ENCODE data around the gene PCDHB4.
"Not testable (repeated sequence)": the region's sequence is repeated elsewhere in the genome, so short reads cannot be mapped to it uniquely, and the experiment has no call there.

PCDHB4 gene

GRCh38 chr5:141150224-141150992, 28.8 kb downstream of the PCDHB4 start:
- no peak for DNase-seq (ENCODE audit: low spot score)

GRCh38 chr5:141150993-141151325, 29.3 kb downstream of the PCDHB4 start:
- no peak for FAIRE-seq
- DNase-seq (ENCODE audit: low spot score), result no peak

More at GRCh38 chr5:141150224-141150992, 28.8 kb downstream of the PCDHB4 start:
- no peak for FAIRE-seq

DNA sequence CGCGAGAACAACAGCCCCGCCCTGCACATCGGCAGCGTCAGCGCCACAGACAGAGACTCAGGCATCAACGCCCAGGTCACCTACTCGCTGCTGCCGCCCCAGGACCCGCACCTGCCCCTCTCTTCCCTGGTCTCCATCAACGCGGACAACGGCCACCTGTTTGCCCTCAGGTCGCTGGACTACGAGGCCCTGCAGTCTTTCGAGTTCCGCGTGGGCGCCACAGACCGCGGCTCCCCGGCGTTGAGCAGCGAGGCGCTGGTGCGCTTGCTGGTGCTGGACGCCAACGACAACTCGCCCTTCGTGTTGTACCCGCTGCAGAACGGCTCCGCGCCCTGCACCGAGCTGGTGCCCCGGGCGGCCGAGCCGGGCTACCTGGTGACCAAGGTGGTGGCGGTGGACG, 30.0 kb downstream of the PCDHB4 start:
- not testable (repeated sequence) for FAIRE-seq; DNase-seq (ENCODE audit: low spot score)

DNA sequence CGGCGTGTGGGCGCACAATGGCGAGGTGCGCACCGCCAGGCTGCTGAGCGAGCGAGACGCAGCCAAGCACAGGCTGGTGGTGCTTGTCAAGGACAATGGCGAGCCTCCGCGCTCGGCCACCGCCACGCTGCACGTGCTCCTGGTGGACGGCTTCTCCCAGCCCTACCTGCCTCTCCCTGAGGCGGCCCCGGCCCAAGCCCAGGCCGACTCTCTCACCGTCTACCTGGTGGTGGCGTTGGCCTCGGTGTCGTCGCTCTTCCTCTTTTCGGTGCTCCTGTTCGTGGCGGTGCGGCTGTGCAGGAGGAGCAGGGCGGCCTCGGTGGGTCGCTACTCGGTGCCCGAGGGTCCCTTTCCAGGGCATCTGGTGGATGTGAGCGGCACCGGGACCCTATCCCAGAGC, 30.5 kb downstream of the PCDHB4 start:
- DNase-seq (ENCODE audit: low spot score); FAIRE-seq: not testable (repeated sequence)

DNA sequence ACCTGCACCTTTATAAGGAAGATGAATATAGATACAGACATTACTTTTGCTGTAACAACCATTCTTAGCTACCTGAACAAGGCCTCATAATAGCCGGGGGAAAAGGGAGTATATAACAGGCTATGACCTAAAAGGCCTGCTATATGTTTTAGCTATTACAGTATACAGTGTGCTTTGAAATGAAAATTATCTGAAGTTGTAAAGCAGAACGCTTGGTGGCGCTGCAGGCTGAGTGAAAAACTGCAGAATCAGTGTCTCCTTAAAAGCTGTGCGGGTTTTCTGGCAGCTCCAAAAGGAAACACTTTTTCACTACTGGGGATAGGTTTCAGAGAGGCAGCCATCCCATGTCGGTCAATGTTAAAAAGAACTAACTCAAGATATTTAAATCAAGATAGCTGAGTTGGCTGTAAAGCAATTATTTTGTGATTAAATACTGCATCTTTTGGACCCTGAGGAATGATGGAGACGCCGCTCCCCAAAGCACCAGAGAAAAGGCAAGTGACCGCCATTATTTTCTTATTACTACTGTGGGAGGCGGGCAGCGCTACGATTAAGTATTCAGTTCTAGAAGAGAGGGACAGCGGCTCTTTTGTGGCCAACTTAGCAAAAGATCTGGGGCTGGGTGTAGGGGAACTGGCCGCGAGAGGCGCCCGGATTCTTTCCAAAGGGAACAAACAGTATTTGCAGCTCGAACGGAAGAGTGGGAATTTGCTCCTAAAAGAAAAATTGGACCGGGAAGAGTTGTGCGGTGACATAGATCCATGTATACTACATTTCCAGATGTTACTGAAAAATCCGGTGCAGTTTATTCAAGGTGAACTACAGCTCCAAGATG, 34.1 kb downstream of the PCDHB4 start:
- DNase-seq (ENCODE audit: low spot score) (peak; percentile 31), FAIRE-seq (no peak)

- FAIRE-seq; DNase-seq (ENCODE audit: low spot score): not testable (repeated sequence)
Observed at GRCh38 chr5:141157356-141157755, 35.7 kb downstream of the PCDHB4 start.

DNA sequence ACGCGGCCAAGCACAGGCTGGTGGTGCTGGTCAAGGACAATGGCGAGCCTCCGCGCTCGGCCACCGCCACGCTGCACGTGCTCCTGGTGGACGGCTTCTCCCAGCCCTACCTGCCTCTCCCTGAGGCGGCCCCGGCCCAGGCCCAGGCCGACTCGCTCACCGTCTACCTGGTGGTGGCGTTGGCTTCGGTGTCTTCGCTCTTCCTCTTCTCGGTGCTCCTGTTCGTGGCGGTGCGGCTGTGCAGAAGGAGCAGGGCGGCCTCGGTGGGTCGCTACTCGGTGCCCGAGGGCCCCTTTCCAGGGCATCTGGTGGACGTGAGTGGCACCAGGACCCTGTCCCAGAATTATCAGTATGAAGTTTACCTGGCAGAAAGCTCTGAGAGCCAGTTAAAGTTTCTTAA, 36.3 kb downstream of the PCDHB4 start:
- not testable (repeated sequence) for FAIRE-seq; DNase-seq (ENCODE audit: low spot score)

DNA sequence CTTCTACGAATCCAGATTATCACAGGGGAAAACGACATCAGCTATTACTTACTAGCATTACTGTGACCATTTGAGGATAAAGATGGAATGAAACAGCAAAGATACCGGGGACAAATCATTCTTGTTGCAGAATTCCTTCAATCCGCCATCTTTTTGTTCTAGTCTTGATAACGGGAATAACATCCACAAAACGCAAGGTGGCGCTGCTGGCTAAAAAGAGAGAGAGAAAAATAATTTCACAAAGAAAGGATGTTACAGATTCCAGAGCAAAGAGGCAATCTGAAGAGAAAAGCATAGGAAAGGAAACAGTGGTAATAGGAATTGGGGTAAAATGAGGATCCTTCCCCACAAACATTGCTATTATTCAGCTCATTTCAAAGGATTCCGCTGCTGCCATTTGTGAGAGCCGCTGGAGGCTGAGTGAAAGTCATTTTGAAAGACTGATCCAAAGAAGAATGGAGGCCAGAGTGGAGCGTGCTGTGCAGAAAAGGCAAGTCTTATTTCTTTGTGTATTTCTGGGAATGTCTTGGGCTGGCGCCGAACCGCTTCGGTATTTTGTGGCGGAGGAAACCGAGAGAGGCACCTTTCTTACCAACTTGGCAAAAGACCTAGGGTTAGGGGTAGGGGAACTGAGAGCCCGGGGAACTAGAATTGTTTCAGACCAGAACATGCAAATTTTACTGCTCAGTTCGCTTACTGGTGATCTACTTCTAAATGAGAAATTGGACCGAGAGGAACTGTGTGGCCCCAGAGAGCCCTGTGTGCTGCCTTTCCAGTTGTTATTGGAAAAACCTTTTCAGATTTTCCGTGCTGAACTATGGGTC, 51.0 kb downstream of the PCDHB4 start, which contains the start of gene PCDHB7:
Gene PCDHB7, plus strand, starts transcription at position 264 of the 824 bp plus-strand sequence. Its CDS starts 192 bp downstream, at position 456.
- peak; percentile 10 for DNase-seq (ENCODE audit: low spot score)
- no peak for FAIRE-seq

DNA sequence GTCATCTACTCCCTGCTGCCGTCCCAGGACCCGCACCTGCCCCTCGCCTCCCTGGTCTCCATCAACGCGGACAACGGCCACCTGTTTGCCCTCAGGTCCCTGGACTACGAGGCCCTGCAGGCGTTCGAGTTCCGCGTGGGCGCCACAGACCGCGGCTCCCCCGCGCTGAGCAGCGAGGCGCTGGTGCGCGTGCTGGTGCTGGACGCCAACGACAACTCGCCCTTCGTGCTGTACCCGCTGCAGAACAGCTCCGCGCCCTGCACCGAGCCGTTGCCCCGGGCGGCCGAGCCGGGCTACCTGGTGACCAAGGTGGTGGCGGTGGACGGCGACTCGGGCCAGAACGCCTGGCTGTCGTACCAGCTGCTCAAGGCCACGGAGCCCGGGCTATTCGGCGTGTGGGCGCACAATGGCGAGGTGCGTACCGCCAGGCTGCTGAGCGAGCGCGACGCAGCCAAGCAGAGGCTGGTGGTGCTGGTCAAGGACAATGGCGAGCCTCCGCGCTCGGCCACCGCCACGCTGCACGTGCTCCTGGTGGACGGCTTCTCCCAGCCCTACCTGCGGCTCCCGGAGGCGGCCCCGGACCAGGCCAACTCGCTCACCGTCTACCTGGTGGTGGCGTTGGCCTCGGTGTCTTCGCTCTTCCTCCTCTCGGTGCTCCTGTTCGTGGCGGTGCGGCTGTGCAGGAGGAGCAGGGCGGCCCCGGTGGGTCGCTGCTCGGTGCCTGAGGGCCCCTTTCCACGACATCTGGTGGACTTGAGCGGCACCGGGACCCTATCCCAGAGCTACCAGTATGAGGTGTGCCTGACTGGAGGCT, 52.9 kb downstream of the PCDHB4 start:
- DNase-seq (ENCODE audit: low spot score); FAIRE-seq: not testable (repeated sequence)
